Natural killer cell (primary cell): Measurements from ENCODE around the gene C10orf67. TPM values are rescaled to one million over a fixed set of nuclear protein-coding genes. Genes with fewer than 3 reads are reported as not detected.

Source experiments
- ATAC-seq, 3 donors: fragments of 150-1000 bp in 2 of 3; fragments of 200-7000 bp in 1 of 3; cut with Tn5 transposase; 1 replicate in 1 of 3; 2 replicates in 2 of 3; pipeline ENCODE4 v1.10.0; 2021; ENCODE audit warnings: mild to moderate bottlenecking in 2 of 3, moderate library complexity in 2 of 3
- DNase-seq, 2 donors: peaks; one replicate each; pipeline versions ENCODE4 v3.0.0 to v3.0.0-alpha.2; 2013 to 2021; ENCODE audit warnings: mixed read lengths in 1 of 2
- H3K27ac ChIP-seq: one replicate; pipeline ENCODE4 v1.5.1; 2013; ENCODE audit warnings: mild to moderate bottlenecking, low read length
- H3K27me3 ChIP-seq: one replicate; pipeline ENCODE4 v1.6.1; 2013; ENCODE audit warnings: low read length; ENCODE audit not compliant: control insufficient read depth, insufficient read depth
- H3K36me3 ChIP-seq: one replicate; pipeline ENCODE4 v1.6.1; 2013; ENCODE audit warnings: low read length; ENCODE audit not compliant: control insufficient read depth, insufficient read depth
- H3K4me1 ChIP-seq: one replicate; pipeline ENCODE4 v1.6.1; 2013; ENCODE audit warnings: low read length; ENCODE audit not compliant: control insufficient read depth, insufficient read depth
- H3K4me3 ChIP-seq: one replicate; pipeline ENCODE4 v1.5.1; 2013; ENCODE audit warnings: low read length
- H3K9me3 ChIP-seq: one replicate; pipeline ENCODE4 v1.6.1; 2013; ENCODE audit warnings: low read length; ENCODE audit not compliant: control insufficient read depth, insufficient read depth
- H3K27ac Mint-ChIP-seq, 2 donors: one replicate each; pipeline ENCODE4 v1.8.0; 2022; ENCODE audit warnings: mild to moderate bottlenecking in 2 of 2, mixed read lengths in 2 of 2, moderate library complexity in 1 of 2
- H3K27me3 Mint-ChIP-seq, 2 donors: one replicate each; pipeline ENCODE4 v1.8.0; 2022; ENCODE audit warnings: low read depth in 2 of 2, mixed read lengths in 2 of 2
- H3K36me3 Mint-ChIP-seq: one replicate; pipeline ENCODE4 v1.8.0; 2022; ENCODE audit warnings: mixed read lengths
- H3K4me1 Mint-ChIP-seq, 2 donors: one replicate each; pipeline ENCODE4 v1.8.0; 2022; ENCODE audit warnings: mixed read lengths in 2 of 2
- H3K4me3 Mint-ChIP-seq: one replicate; pipeline ENCODE4 v1.8.0; 2022; ENCODE audit warnings: mild to moderate bottlenecking, moderate library complexity, mixed read lengths
- H3K9me3 Mint-ChIP-seq, 2 donors: one replicate each; pipeline ENCODE4 v1.8.0; 2022; ENCODE audit warnings: mixed read lengths in 2 of 2
- WGBS: methylation state at CpG from one replicate; pipeline ENCODE4 v1.1.7; 2013; ENCODE audit warnings: missing lambda C conversion rate; ENCODE audit not compliant: insufficient coverage; 5-methylcytosine and 5-hydroxymethylcytosine counted together
- intact Hi-C: fragments of 100-400 bp; cut with micrococcal nuclease; formaldehyde crosslinking; loops from one replicate; pipeline ENCODE4 v1.14.2; 2022
- total RNA-seq, 4 donors: library from RNA; stranded (reverse); fragments of 120-200 nt in 1 of 4; gene quantifications; one replicate each; pipeline versions ENCODE4 v1.2.3 to v1.2.4, GENCODE V29; 2013 to 2022
- TF ChIP-seq, protein P1 (sequence below): fragments of 200-600 bp; IDR thresholded peaks from one replicate; pipeline ENCODE4 v1.8.0; 2022; ENCODE audit warnings: antibody characterized with exemption

Gene C10orf67
- total RNA-seq, 3 donors from 2014 or later (not counting 1 experiment from before 2014, with no cell fraction given): not detected

DNA sequence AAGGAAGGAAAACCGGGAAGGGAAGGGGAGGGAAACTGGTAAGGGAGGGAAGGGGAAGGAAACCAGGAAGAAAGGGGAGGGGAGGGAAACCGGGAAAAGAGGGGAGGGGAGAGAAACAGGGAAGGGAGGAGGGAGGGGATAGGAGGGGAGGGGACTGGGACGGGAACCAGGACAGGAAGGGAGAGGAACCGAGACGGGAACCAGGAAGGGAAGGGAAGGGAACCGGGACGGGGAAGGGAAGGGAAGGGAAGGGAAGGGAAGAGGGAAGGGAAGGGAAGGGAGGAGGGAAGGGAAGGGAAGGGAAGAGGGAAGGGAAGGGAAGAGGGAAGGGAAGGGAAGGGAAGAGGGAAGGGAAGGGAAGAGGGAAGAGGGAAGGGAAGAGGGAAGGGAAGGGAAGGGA, 13.6 kb downstream of the C10orf67 start:
- H3K4me1 Mint-ChIP-seq: no peaks in the 10 kb centered on the region
- ATAC-seq: no peak
- Histone ChIP-seq H3K27ac (no peak overlapping the region), H3K36me3 (no peaks in the 10 kb centered on the region), H3K9me3 (no peaks in the 10 kb centered on the region), H3K4me3 (no peak overlapping the region), H3K27me3 (no peaks in the 10 kb centered on the region), H3K4me1 (no peaks in the 10 kb centered on the region)
- H3K9me3 Mint-ChIP-seq: peaks cover 0 to 2% of the 10 kb centered on the region in 2 donors
- intact Hi-C loops: no loop called here
- peaks cover 0 to 9% of the 10 kb centered on the region in 2 donors for H3K27me3 Mint-ChIP-seq
- DNase-seq: no peak
- 88% methylated on average over 7 of the region's 7 CpGs for WGBS
- H3K4me3 Mint-ChIP-seq: no peak overlapping the region
- TF ChIP-seq, protein P1, sequence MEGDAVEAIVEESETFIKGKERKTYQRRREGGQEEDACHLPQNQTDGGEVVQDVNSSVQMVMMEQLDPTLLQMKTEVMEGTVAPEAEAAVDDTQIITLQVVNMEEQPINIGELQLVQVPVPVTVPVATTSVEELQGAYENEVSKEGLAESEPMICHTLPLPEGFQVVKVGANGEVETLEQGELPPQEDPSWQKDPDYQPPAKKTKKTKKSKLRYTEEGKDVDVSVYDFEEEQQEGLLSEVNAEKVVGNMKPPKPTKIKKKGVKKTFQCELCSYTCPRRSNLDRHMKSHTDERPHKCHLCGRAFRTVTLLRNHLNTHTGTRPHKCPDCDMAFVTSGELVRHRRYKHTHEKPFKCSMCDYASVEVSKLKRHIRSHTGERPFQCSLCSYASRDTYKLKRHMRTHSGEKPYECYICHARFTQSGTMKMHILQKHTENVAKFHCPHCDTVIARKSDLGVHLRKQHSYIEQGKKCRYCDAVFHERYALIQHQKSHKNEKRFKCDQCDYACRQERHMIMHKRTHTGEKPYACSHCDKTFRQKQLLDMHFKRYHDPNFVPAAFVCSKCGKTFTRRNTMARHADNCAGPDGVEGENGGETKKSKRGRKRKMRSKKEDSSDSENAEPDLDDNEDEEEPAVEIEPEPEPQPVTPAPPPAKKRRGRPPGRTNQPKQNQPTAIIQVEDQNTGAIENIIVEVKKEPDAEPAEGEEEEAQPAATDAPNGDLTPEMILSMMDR: no peak
- no peaks in the 10 kb centered on the region for H3K36me3 Mint-ChIP-seq
- H3K27ac Mint-ChIP-seq: no peak overlapping the region

DNA sequence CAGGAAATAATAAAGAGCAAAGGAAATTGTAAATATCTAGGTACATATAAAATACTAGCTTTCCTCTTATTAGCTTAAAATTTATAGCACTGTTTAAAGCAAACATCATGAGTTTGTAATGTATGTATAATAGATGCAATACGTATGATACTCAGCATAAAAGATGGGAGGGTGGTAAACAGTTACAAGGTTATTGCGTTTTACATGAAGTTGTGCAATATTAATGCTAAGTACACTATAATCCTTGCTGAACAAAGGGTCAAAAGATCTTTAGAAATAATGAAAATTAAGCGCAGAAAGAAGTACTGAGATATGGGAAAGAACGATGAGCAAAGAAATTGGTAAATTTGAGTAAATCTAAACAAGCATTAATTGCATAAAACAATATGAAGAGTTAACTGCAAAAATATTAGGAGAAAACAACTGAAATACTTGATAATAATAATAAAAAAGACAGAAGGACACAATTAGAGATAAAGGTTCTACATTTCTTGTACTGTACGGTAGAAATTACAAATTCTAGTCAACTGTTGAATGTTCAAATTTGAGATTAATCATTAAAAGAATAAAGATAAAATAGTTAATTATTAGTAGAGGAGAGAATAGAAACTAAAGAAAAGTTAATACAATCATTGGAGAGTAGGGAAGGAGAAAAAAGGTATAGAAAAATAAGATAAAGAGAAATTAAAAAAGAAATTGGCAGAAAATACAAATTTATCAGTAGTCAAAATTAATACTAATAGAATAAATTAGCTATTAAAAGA, 17.9 kb downstream of the C10orf67 start:
- DNase-seq (no peak), ATAC-seq (no peak)
- no peaks in the 10 kb centered on the region for H3K36me3 ChIP-seq
- H3K27me3 ChIP-seq: no peaks in the 10 kb centered on the region
- no peaks in the 10 kb centered on the region for H3K4me1 Mint-ChIP-seq
- WGBS: 92% methylated on average over 3 of the region's 5 CpGs
- no peak overlapping the region for H3K27ac Mint-ChIP-seq
- no peak overlapping the region for H3K4me3 Mint-ChIP-seq
- H3K36me3 Mint-ChIP-seq: no peaks in the 10 kb centered on the region
- no peaks in the 10 kb centered on the region for H3K9me3 ChIP-seq
- no peak overlapping the region for H3K4me3 ChIP-seq
- TF ChIP-seq, protein P1: no peak
- intact Hi-C loops: no loop called here
- peaks cover 0 to 2% of the 10 kb centered on the region in 2 donors for H3K9me3 Mint-ChIP-seq
- H3K4me1 ChIP-seq: no peaks in the 10 kb centered on the region
- peaks cover 11 to 25% of the 10 kb centered on the region in 2 donors for H3K27me3 Mint-ChIP-seq
- H3K27ac ChIP-seq: no peak overlapping the region

DNA sequence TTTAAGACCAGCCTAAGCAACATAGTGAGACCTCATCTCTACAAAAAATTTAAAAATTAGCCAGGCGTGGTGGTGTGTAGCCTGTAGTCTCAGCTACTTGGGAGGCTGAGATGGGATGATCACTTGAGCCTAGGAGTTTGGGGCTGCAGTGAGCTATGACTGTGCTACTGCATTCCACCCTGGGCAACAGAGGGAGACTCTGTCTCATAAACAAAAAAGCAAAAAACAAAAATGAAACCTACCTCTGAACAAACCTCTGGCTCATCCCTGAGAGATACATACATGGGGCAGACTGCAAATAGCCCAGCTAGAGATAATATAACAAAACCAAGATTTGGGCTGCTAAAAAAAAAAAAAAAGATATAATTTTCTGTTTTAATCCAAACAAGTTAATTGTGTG, 19.5 kb downstream of the C10orf67 start:
- intact Hi-C loops: no loop called here
- TF ChIP-seq, protein P1: no peak
- H3K27ac Mint-ChIP-seq: no peak overlapping the region
- WGBS: 80% methylated on average over 1 of the region's 1 CpG
- H3K4me3 Mint-ChIP-seq: no peak overlapping the region
- H3K27ac ChIP-seq: no peak overlapping the region
- no peaks in the 10 kb centered on the region for H3K9me3 Mint-ChIP-seq
- no peaks in the 10 kb centered on the region for H3K36me3 Mint-ChIP-seq
- H3K4me1 ChIP-seq: no peaks in the 10 kb centered on the region
- H3K36me3 ChIP-seq: no peaks in the 10 kb centered on the region
- H3K4me1 Mint-ChIP-seq: no peaks in the 10 kb centered on the region
- peak in 1 of 2 donors; percentile 22 for DNase-seq
- peaks cover 11 to 25% of the 10 kb centered on the region in 2 donors for H3K27me3 Mint-ChIP-seq
- H3K9me3 ChIP-seq: no peaks in the 10 kb centered on the region
- no peak overlapping the region for H3K4me3 ChIP-seq
- no peak for ATAC-seq
- no peaks in the 10 kb centered on the region for H3K27me3 ChIP-seq

DNA sequence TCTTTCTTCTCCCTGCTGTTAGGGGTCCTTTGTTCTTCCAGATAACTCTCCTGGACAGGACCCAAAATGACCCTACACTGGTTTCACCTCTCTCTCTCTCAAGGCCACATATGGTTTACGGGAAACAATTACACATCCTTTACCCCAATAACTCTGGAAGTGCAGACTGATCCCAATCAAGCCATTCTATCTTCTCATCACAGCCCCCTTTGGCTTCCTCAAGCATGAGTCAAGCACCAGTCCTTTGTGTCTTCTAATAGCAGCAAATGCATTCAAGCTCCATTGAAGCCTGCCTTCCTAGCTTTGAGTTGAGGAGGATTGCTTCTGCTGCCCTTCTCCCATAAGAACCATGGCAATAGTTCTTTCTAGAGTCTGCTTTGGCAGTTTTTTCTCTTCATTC, 20.2 kb downstream of the C10orf67 start:
- H3K27me3 Mint-ChIP-seq: peaks cover 11 to 25% of the 10 kb centered on the region in 2 donors
- ATAC-seq (no peak), DNase-seq (no peak)
- TF ChIP-seq, protein P1: no peak
- no peaks in the 10 kb centered on the region for H3K4me1 Mint-ChIP-seq
- no peak overlapping the region for H3K4me3 Mint-ChIP-seq
- no peaks in the 10 kb centered on the region for H3K36me3 ChIP-seq
- no peaks in the 10 kb centered on the region for H3K36me3 Mint-ChIP-seq
- no peak overlapping the region for H3K27ac Mint-ChIP-seq
- H3K4me3 ChIP-seq: no peak overlapping the region
- H3K4me1 ChIP-seq: no peaks in the 10 kb centered on the region
- H3K9me3 ChIP-seq: no peaks in the 10 kb centered on the region
- WGBS: 100% methylated on average over 1 of the region's 1 CpG
- intact Hi-C loops: no loop called here
- H3K27me3 ChIP-seq: no peaks in the 10 kb centered on the region
- no peak overlapping the region for H3K27ac ChIP-seq
- no peaks in the 10 kb centered on the region for H3K9me3 Mint-ChIP-seq
